ENCODE data around the gene FOXP2. TPM values are rescaled to one million over a fixed set of nuclear protein-coding genes. Genes with fewer than 3 reads are reported as not detected.

FOXP2 gene
- total RNA-seq, 1 experiment from 2014 or later = not detected

- no peak overlapping the region for H3K4me2 ChIP-seq (ENCODE audit: low read depth, low read length, poor library complexity, severe bottlenecking)
- no peak overlapping the region for H3K4me3 ChIP-seq (ENCODE audit: low read length)
- no peak overlapping the region for H3K27ac ChIP-seq (ENCODE audit: low read length)
- H2AFZ ChIP-seq (ENCODE audit: low read length) = no peak overlapping the region
- H3K9ac ChIP-seq (ENCODE audit: low read length) = no peak overlapping the region
- H3K27me3 ChIP-seq (ENCODE audit: low read length) = no peaks in the 10 kb centered on the region
- no peaks in the 10 kb centered on the region for H3K79me2 ChIP-seq (ENCODE audit: low read length)
- H3K36me3 ChIP-seq (ENCODE audit: insufficient read depth, low read length) = no peaks in the 10 kb centered on the region
- H4K20me1 ChIP-seq (ENCODE audit: insufficient read depth, low read depth, low read length) = no peaks in the 10 kb centered on the region
- H3K4me1 ChIP-seq (ENCODE audit: low read length) = no peaks in the 10 kb centered on the region
- H3K9me2 ChIP-seq (replicated peaks; ENCODE audit: insufficient read depth, low read length) = no peaks in the 10 kb centered on the region
- H3K9me3 ChIP-seq (ENCODE audit: low read length) = peaks cover 8% of the 10 kb centered on the region
- no peak for DNase-seq
Measured at GRCh38 chr7:114647518-114647917, 232.9 kb downstream of the FOXP2 start.

DNA sequence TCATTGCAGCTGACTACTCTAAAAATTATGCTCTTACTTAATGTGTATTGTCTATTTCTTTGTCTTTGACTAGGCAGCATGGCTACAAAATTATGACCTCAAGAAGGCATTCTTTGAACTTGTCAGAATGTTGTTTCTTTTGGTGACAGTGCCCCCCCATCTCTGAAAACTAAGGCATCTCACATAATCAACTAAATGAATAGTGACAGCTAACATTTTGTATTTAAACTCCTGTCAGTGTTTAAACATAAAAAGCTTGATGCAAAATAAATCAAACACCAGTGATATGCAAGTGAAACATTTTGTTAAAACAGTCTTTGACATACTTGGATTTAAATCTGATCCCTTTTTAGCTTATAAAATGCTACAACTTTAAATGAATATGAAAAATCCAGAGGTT lies 233.5 kb downstream of the FOXP2 start:
- no peaks in the 10 kb centered on the region for H4K20me1 ChIP-seq (ENCODE audit: insufficient read depth, low read depth, low read length)
- no peak overlapping the region for H3K4me3 ChIP-seq (ENCODE audit: low read length)
- H3K4me2 ChIP-seq (ENCODE audit: low read depth, low read length, poor library complexity, severe bottlenecking) = no peak overlapping the region
- no peaks in the 10 kb centered on the region for H3K9me2 ChIP-seq (replicated peaks; ENCODE audit: insufficient read depth, low read length)
- H3K9me3 ChIP-seq (ENCODE audit: low read length) = peaks cover 8% of the 10 kb centered on the region
- H3K4me1 ChIP-seq (ENCODE audit: low read length) = no peaks in the 10 kb centered on the region
- H3K27ac ChIP-seq (ENCODE audit: low read length) = no peak overlapping the region
- no peak for DNase-seq
- no peaks in the 10 kb centered on the region for H3K36me3 ChIP-seq (ENCODE audit: insufficient read depth, low read length)
- no peaks in the 10 kb centered on the region for H3K27me3 ChIP-seq (ENCODE audit: low read length)
- H3K79me2 ChIP-seq (ENCODE audit: low read length) = no peaks in the 10 kb centered on the region
- no peak overlapping the region for H2AFZ ChIP-seq (ENCODE audit: low read length)
- H3K9ac ChIP-seq (ENCODE audit: low read length) = no peak overlapping the region

DNA sequence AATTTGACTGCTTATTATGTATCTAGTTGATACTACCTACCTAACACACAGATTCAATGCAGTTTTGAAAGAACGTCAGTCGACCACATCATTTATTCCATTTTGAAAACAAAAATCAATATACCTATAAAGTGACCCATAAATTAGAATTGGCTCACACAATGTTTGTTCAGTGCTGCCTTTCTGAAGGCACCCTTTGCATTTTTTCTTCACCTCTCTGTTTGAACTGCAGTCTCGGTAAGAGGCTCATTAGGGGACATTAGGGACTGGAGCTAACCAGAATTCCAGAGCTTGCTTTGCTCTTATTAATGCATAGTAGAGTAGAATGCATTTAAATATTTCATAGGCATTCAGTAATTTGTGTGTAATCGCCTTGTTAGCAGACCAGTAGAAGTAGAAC lies 234.1 kb downstream of the FOXP2 start:
- Histone ChIP-seq H3K4me3 (ENCODE audit: low read length) (no peak overlapping the region), H3K36me3 (ENCODE audit: insufficient read depth, low read length) (no peaks in the 10 kb centered on the region), H3K9me2 (replicated peaks; ENCODE audit: insufficient read depth, low read length) (no peaks in the 10 kb centered on the region), H3K9me3 (ENCODE audit: low read length) (peaks cover 8% of the 10 kb centered on the region), H3K79me2 (ENCODE audit: low read length) (no peaks in the 10 kb centered on the region), H3K27ac (ENCODE audit: low read length) (no peak overlapping the region), H2AFZ (ENCODE audit: low read length) (no peak overlapping the region), H3K9ac (ENCODE audit: low read length) (no peak overlapping the region), H3K4me2 (ENCODE audit: low read depth, low read length, poor library complexity, severe bottlenecking) (no peak overlapping the region), H3K27me3 (ENCODE audit: low read length) (no peaks in the 10 kb centered on the region), H4K20me1 (ENCODE audit: insufficient read depth, low read depth, low read length) (no peaks in the 10 kb centered on the region), H3K4me1 (ENCODE audit: low read length) (no peaks in the 10 kb centered on the region)
- no peak for DNase-seq

- Histone ChIP-seq H3K9ac (ENCODE audit: low read length) (no peak overlapping the region), H2AFZ (ENCODE audit: low read length) (no peak overlapping the region), H3K4me1 (ENCODE audit: low read length) (no peaks in the 10 kb centered on the region), H3K27ac (ENCODE audit: low read length) (no peak overlapping the region), H3K79me2 (ENCODE audit: low read length) (no peaks in the 10 kb centered on the region), H3K9me2 (replicated peaks; ENCODE audit: insufficient read depth, low read length) (no peaks in the 10 kb centered on the region), H3K4me2 (ENCODE audit: low read depth, low read length, poor library complexity, severe bottlenecking) (no peak overlapping the region), H3K4me3 (ENCODE audit: low read length) (no peak overlapping the region), H3K9me3 (ENCODE audit: low read length) (peaks cover 8% of the 10 kb centered on the region), H3K36me3 (ENCODE audit: insufficient read depth, low read length) (no peaks in the 10 kb centered on the region), H3K27me3 (ENCODE audit: low read length) (no peaks in the 10 kb centered on the region), H4K20me1 (ENCODE audit: insufficient read depth, low read depth, low read length) (no peaks in the 10 kb centered on the region)
- DNase-seq = no peak
Measured at GRCh38 chr7:114649689-114650088, 235.1 kb downstream of the FOXP2 start.

DNA sequence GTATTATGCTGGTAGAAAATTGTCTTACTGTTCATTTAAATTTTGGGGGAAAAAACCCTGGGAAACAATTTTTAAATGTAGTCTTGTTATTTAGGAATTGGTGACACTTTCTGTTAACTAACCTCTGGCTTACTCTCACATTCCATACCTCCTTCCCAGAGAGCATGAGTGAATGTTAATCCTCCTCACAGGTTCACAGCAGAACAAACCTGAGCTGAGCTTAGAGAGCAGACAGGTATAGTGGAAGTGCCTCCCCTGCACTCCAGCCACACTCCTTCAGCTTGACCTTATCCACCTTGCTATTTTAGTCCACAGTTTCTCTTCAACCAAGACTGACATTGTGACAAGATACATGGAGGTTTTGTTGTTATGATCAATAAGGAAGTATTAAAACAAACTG lies 235.9 kb downstream of the FOXP2 start:
- Histone ChIP-seq H3K4me1 (ENCODE audit: low read length) (no peaks in the 10 kb centered on the region), H3K79me2 (ENCODE audit: low read length) (no peaks in the 10 kb centered on the region), H3K9me2 (replicated peaks; ENCODE audit: insufficient read depth, low read length) (no peaks in the 10 kb centered on the region), H3K27me3 (ENCODE audit: low read length) (no peaks in the 10 kb centered on the region), H4K20me1 (ENCODE audit: insufficient read depth, low read depth, low read length) (no peaks in the 10 kb centered on the region), H3K36me3 (ENCODE audit: insufficient read depth, low read length) (no peaks in the 10 kb centered on the region), H3K9me3 (ENCODE audit: low read length) (peaks cover 6% of the 10 kb centered on the region), H3K27ac (ENCODE audit: low read length) (no peak overlapping the region), H3K4me2 (ENCODE audit: low read depth, low read length, poor library complexity, severe bottlenecking) (no peak overlapping the region), H2AFZ (ENCODE audit: low read length) (no peak overlapping the region), H3K9ac (ENCODE audit: low read length) (no peak overlapping the region), H3K4me3 (ENCODE audit: low read length) (no peak overlapping the region)
- no peak for DNase-seq

DNA sequence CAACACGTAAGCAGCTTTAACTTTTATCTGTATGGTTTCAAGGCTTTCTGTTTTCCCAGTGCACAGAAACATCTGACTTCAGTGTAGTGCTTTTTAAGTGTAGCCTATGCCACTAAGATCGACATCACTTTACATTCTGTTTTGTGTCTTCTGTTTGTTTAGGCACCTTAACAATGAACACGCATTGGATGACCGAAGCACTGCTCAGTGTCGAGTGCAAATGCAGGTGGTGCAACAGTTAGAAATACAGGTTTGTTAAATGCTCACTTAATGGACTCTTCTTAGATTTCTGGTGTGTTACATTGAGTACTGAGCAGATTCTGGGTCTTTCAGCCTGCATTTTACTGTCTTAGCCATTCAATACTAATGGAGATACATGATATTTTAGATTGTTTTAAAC lies 237.4 kb downstream of the FOXP2 start:
- Histone ChIP-seq H3K9me2 (replicated peaks; ENCODE audit: insufficient read depth, low read length) (no peaks in the 10 kb centered on the region), H3K4me1 (ENCODE audit: low read length) (no peaks in the 10 kb centered on the region), H3K4me2 (ENCODE audit: low read depth, low read length, poor library complexity, severe bottlenecking) (no peak overlapping the region), H3K27me3 (ENCODE audit: low read length) (no peaks in the 10 kb centered on the region), H3K27ac (ENCODE audit: low read length) (no peak overlapping the region), H3K4me3 (ENCODE audit: low read length) (no peak overlapping the region), H4K20me1 (ENCODE audit: insufficient read depth, low read depth, low read length) (no peaks in the 10 kb centered on the region), H3K9ac (ENCODE audit: low read length) (no peak overlapping the region), H2AFZ (ENCODE audit: low read length) (no peak overlapping the region), H3K36me3 (ENCODE audit: insufficient read depth, low read length) (no peaks in the 10 kb centered on the region), H3K9me3 (ENCODE audit: low read length) (no peaks in the 10 kb centered on the region; the same call in 1 of the 2 replicates), H3K79me2 (ENCODE audit: low read length) (no peaks in the 10 kb centered on the region)
- no peak for DNase-seq

DNA sequence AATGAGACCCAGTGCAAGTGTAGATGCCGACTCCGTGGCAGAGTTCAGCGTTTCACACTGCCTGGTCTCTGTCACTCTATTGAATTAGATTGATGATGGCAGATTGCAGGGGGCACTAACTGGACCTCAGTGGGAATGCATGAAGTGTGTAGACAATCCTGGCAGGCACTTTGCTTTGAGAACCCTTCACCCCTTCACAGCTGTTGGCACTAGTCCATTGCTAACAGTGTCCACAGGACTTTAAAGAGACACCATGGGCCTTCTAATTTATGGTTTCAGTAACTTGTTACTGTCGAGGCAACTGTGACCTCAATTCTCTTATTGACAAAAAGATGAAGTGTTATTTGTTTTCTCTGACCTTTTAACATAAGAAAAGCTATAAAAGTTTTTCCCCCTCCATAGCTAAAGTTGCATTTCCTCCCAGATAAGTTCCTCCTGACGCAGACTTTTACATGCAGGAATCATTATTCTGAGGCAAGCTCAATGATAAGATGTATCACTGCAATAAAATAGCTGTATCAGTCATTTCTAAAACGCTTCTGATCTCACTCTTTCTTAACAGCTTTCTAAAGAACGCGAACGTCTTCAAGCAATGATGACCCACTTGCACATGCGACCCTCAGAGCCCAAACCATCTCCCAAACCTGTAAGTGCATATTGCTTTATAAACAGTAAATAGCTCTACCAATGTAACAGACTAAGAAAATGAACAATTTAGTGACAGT lies 238.9 kb downstream of the FOXP2 start:
- no peaks in the 10 kb centered on the region for H3K4me1 ChIP-seq (ENCODE audit: low read length)
- H3K36me3 ChIP-seq (ENCODE audit: insufficient read depth, low read length) = no peaks in the 10 kb centered on the region
- no peak overlapping the region for H2AFZ ChIP-seq (ENCODE audit: low read length)
- no peaks in the 10 kb centered on the region for H4K20me1 ChIP-seq (ENCODE audit: insufficient read depth, low read depth, low read length)
- H3K4me3 ChIP-seq (ENCODE audit: low read length) = peak overlapping the region; percentile 37; the same call in 1 of the 2 replicates
- no peaks in the 10 kb centered on the region; the same call in 1 of the 2 replicates for H3K9me3 ChIP-seq (ENCODE audit: low read length)
- no peak overlapping the region for H3K9ac ChIP-seq (ENCODE audit: low read length)
- no peak overlapping the region for H3K27ac ChIP-seq (ENCODE audit: low read length)
- H3K27me3 ChIP-seq (ENCODE audit: low read length) = no peaks in the 10 kb centered on the region
- no peaks in the 10 kb centered on the region for H3K79me2 ChIP-seq (ENCODE audit: low read length)
- no peaks in the 10 kb centered on the region for H3K9me2 ChIP-seq (replicated peaks; ENCODE audit: insufficient read depth, low read length)
- DNase-seq = no peak
- H3K4me2 ChIP-seq (ENCODE audit: low read depth, low read length, poor library complexity, severe bottlenecking) = peak overlapping the region; percentile 30

GRCh38 chr7:114656466-114656865 lies 241.9 kb downstream of the FOXP2 start:
- Histone ChIP-seq H3K4me1 (ENCODE audit: low read length) (no peaks in the 10 kb centered on the region), H2AFZ (ENCODE audit: low read length) (no peak overlapping the region), H3K79me2 (ENCODE audit: low read length) (no peaks in the 10 kb centered on the region)

More at GRCh38 chr7:114656466-114656865, 241.9 kb downstream of the FOXP2 start:
- DNase-seq = no peak
- H3K36me3 ChIP-seq (ENCODE audit: insufficient read depth, low read length) = no peaks in the 10 kb centered on the region
- no peak overlapping the region for H3K27ac ChIP-seq (ENCODE audit: low read length)
- H3K4me2 ChIP-seq (ENCODE audit: low read depth, low read length, poor library complexity, severe bottlenecking) = no peak overlapping the region
- no peaks in the 10 kb centered on the region for H4K20me1 ChIP-seq (ENCODE audit: insufficient read depth, low read depth, low read length)
- no peak overlapping the region for H3K4me3 ChIP-seq (ENCODE audit: low read length)
- H3K27me3 ChIP-seq (ENCODE audit: low read length) = no peaks in the 10 kb centered on the region
- H3K9ac ChIP-seq (ENCODE audit: low read length) = no peak overlapping the region
- H3K9me3 ChIP-seq (ENCODE audit: low read length) = peaks cover 6% of the 10 kb centered on the region
- no peaks in the 10 kb centered on the region for H3K9me2 ChIP-seq (replicated peaks; ENCODE audit: insufficient read depth, low read length)

Data from Karpas-422 (cell line).